K562 (cell line): ENCODE measurements around the gene ACSM5. TPM values are rescaled to one million over a fixed set of nuclear protein-coding genes. Genes with fewer than 3 reads are reported as not detected.

ENCODE experiments used
- ATAC-seq: fragments of 200-7000 bp; cut with Tn5 transposase; 3 replicates; pipeline ENCODE4 v1.9.1; 2020; ENCODE audit warnings: moderate library complexity
- BruUV-seq: library from RNA; stranded (reverse); fragments of 400-500 nt; replicated peaks from 2 replicates; lab custom pipeline; 2021; lab: Mats Ljungman, UMichigan
- CTCF ChIA-PET: fragments of 300-600 bp; formaldehyde crosslinking; extraction: SDS; loops from one replicate; lab custom pipeline; 2021; ENCODE audit warnings: low intra/inter-chr PET ratio; lab: Yijun Ruan, JAX
- POLR2A ChIA-PET: fragments of 300-600, 350-650 bp; sonication (Branson Sonifier 250); formaldehyde crosslinking; extraction: SDS; loops from one replicate; lab custom pipeline; 2021; ENCODE audit warnings: antibody characterized with exemption, inconsistent platforms; lab: Yijun Ruan, JAX
- DNase-seq, 4 experiments: peaks; one replicate each; pipeline versions ENCODE4 v3.0.0 to v3.0.0-alpha.2; 2011 to 2018; ENCODE audit warnings: low spot score in 3 of 4, mixed read lengths in 3 of 4; ENCODE audit errors: extremely low read depth in 1 of 4
- FAIRE-seq: peaks from 2 replicates; lab custom pipeline; 2011; peaks lifted over from hg19 to GRCh38; lab: Jason Lieb, UNC
- H2AFZ ChIP-seq: 2 replicates; pipeline ENCODE4 v1.6.0; 2011; ENCODE audit warnings: low read depth, low read length, control low read depth, inconsistent platforms
- H3K27ac ChIP-seq: fragments of 200-600 bp; 3 replicates; pipeline ENCODE4 v1.8.0; 2011; ENCODE audit warnings: low read depth, mild to moderate bottlenecking, control low read depth, inconsistent platforms, low read length, moderate library complexity, mixed read lengths; ENCODE audit errors: extremely low read depth
- H3K27me3 ChIP-seq, 2 experiments: fragments of 300-600 bp in 1 of 2; 2 replicates in 1 of 2; 3 replicates in 1 of 2; pipeline versions ENCODE4 v1.6.0 to v1.8.0; 2011; ENCODE audit warnings: inconsistent platforms in 2 of 2, low read length in 2 of 2, mild to moderate bottlenecking in 1 of 2, mixed read lengths in 1 of 2, moderate library complexity in 1 of 2; ENCODE audit not compliant: control insufficient read depth in 2 of 2, insufficient read depth in 2 of 2
- H3K36me3 ChIP-seq: fragments of 300-600 bp; 3 replicates; pipeline ENCODE4 v1.8.0; 2011; ENCODE audit warnings: mild to moderate bottlenecking, low read length, inconsistent platforms; ENCODE audit not compliant: control insufficient read depth, insufficient read depth
- H3K4me1 ChIP-seq, 2 experiments: fragments of 200-600 bp in 1 of 2; replicated peaks in 1 of 2; 2 replicates in 1 of 2; 3 replicates in 1 of 2; pipeline versions ENCODE4 v1.5.1 to v1.8.0; 2011; ENCODE audit warnings: inconsistent platforms in 2 of 2, low read length in 2 of 2, mild to moderate bottlenecking in 1 of 2, mixed read lengths in 1 of 2, moderate library complexity in 1 of 2; ENCODE audit not compliant: control insufficient read depth in 2 of 2, insufficient read depth in 2 of 2
- H3K4me2 ChIP-seq: 2 replicates; pipeline ENCODE4 v1.6.1; 2011; ENCODE audit warnings: low read length, control low read depth, inconsistent platforms, mixed read lengths; ENCODE audit not compliant: insufficient read depth
- H3K4me3 ChIP-seq: fragments of 200-600 bp; sonication (generic), shearing (Covaris generic); 2 replicates; pipeline ENCODE4 v1.5.1; 2016; ENCODE audit warnings: control low read depth, inconsistent platforms
- H3K79me2 ChIP-seq: fragments of 200-600 bp; 3 replicates; pipeline ENCODE4 v1.8.0; 2011; ENCODE audit warnings: low read length, inconsistent platforms; ENCODE audit not compliant: control insufficient read depth, insufficient read depth
- H3K9ac ChIP-seq, 2 experiments: 2 replicates each; pipeline versions ENCODE4 v1.6.0 to v1.6.1; 2011; ENCODE audit warnings: low read depth in 2 of 2, low read length in 2 of 2, control low read depth in 1 of 2, inconsistent platforms in 1 of 2, mild to moderate bottlenecking in 1 of 2, mixed read lengths in 1 of 2; ENCODE audit not compliant: insufficient read depth in 1 of 2
- H3K9me1 ChIP-seq: one replicate; pipeline ENCODE4 v1.6.0; 2011; ENCODE audit warnings: inconsistent platforms, mild to moderate bottlenecking, low read length, moderate library complexity; ENCODE audit not compliant: control insufficient read depth, insufficient read depth
- H3K9me3 ChIP-seq: replicated peaks from 2 replicates; pipeline ENCODE4 v1.5.1; 2011; ENCODE audit warnings: low read depth, low read length, inconsistent platforms; ENCODE audit not compliant: control insufficient read depth, insufficient read depth
- H4K20me1 ChIP-seq: replicated peaks from 2 replicates; pipeline ENCODE4 v1.6.1; 2011; ENCODE audit warnings: low read length, inconsistent platforms, mixed read lengths; ENCODE audit not compliant: control insufficient read depth, insufficient read depth
- KDM1A ChIP-seq, 2 experiments: fragments of 450-650 bp; IDR thresholded peaks; 2 replicates each; pipeline ENCODE4 v1.6.1; 2016; ENCODE audit warnings: mild to moderate bottlenecking in 2 of 2
- MTF1 ChIP-seq: fragments of 250-450 bp; sonication (Bioruptor Pico); IDR thresholded peaks from 2 replicates; pipeline ENCODE4 v1.9.0; 2021; ENCODE audit warnings: moderate library complexity, mild to moderate bottlenecking, inconsistent platforms, borderline replicate concordance
- RBM25 ChIP-seq: fragments of 200-400 bp; formaldehyde crosslinking; IDR thresholded peaks from 2 replicates; pipeline ENCODE4 v1.6.1; 2018; ENCODE audit warnings: low read length, low read depth, moderate library complexity; ENCODE audit not compliant: severe bottlenecking
- ZNF212 ChIP-seq: fragments of 450-650 bp; formaldehyde crosslinking; IDR thresholded peaks from 2 replicates; pipeline ENCODE4 v1.4.0; 2020; ENCODE audit warnings: mild to moderate bottlenecking
- WGBS: fragments of 100-300 bp; shearing (Covaris generic); methylation state at CpG from one replicate; pipeline ENCODE4 v1.1.6; 2016; ENCODE audit warnings: low coverage, mixed read lengths; ENCODE audit not compliant: insufficient coverage; ENCODE audit errors: missing lambda C conversion rate; 5-methylcytosine and 5-hydroxymethylcytosine counted together
- in situ Hi-C: fragments of 300-500 bp; cut with MboI; formaldehyde crosslinking; loops from 4 replicates; pipeline ENCODE4 v1.15.0; 2018; ENCODE audit warnings: inconsistent platforms, mixed read lengths
- intact Hi-C: fragments of 100-400 bp; cut with micrococcal nuclease; formaldehyde crosslinking; loops from 2 replicates; pipeline ENCODE4 v1.14.2; 2022
- polyA plus RNA-seq, 8 experiments: library from polyadenylated mRNA; depleted of rRNA in 4 of 8; stranded (reverse) in 5 of 8; unstranded in 3 of 8; fragments of >200 nt; fragmentation: Nextera tagmentation in 2 of 8; fragmentation: Illumina TruSeq in 1 of 8; extraction: Ambion mirVana in 2 of 8; extraction: Trizol in 1 of 8; gene quantifications; 2 replicates each; pipeline versions ENCODE4 v1.2.1 to v1.2.3, GENCODE V29; 2011 to 2014; ENCODE audit warnings: inconsistent platforms in 1 of 8, missing spikeins in 1 of 8
- total RNA-seq, 7 experiments: library from RNA; depleted of rRNA in 6 of 7; stranded (reverse); fragments of >200 nt in 6 of 7; fragmentation: Illumina TruSeq in 2 of 7; extraction: Trizol in 2 of 7; gene quantifications; 2 replicates each; pipeline versions ENCODE4 v1.2.1 to v1.2.3, GENCODE V29; 2011 to 2021; ENCODE audit warnings: low replicate concordance in 1 of 7

Gene ACSM5
- total and polyA plus RNA-seq, 9 of the 15 experiments (the other 6 are each of a cell fraction or from before 2014, with no cell fraction given) = not detected

DNA sequence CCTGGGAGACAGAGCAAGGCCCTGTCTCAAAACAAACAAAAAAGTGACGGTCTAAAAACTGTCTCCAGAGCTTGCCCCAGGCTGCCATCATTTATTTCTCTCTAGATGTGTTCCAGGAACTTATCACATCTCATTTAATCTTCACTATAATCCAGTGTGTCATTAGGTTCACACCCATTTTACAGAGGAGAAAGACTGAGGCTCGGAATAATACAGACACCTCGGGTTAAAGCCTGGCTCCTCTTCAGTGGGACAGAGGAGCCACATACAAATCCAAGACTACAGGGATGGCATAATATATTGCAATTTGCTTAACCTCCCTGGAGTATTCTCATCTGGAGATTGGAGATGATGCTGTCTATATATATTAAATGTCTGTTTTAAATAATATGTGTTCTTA, 10.7 kb upstream of the ACSM5 start:
- 0% methylated on average over 3 of the region's 3 CpGs for WGBS
- intact Hi-C loops (no loop called here), in situ Hi-C loops (no loop called here)
- DNase-seq = no peak
- ATAC-seq = no peak
- Histone ChIP-seq H3K36me3 (no peaks in the 10 kb centered on the region), H3K27ac (no peak overlapping the region), H3K9me1 (no peaks in the 10 kb centered on the region), H3K4me2 (no peak overlapping the region), H3K79me2 (no peaks in the 10 kb centered on the region), H3K4me3 (no peak overlapping the region), H3K9ac (no peak overlapping the region), H3K27me3 (peaks cover 0 to 27% of the 10 kb centered on the region in 2 experiments; a peak in 3 of 5 replicates), H3K4me1 (no peaks in the 10 kb centered on the region), H3K9me3 (no peaks in the 10 kb centered on the region), H2AFZ (no peak overlapping the region), H4K20me1 (peaks cover 4% of the 10 kb centered on the region; the same call in 1 of the 2 replicates)
- BruUV-seq = no TSS peak
- no peak for FAIRE-seq
- ChIA-PET CTCF (no interaction called here), POLR2A (interaction anchor here (0.8 kb wide), 1 partner anchor 67 kb away, joined by 3 read pairs; no protein-coding TSS in a partner anchor)
- TF ChIP-seq KDM1A (IDR thresholded peaks at IDR 0.05) (0 out of 4 replicates have a peak, but pooled peaks of 1 of the 2 experiments have one; percentile 8), RBM25 (peak; percentile 85), ZNF212 (CRISPR knock-in tag) (no peak)

DNA sequence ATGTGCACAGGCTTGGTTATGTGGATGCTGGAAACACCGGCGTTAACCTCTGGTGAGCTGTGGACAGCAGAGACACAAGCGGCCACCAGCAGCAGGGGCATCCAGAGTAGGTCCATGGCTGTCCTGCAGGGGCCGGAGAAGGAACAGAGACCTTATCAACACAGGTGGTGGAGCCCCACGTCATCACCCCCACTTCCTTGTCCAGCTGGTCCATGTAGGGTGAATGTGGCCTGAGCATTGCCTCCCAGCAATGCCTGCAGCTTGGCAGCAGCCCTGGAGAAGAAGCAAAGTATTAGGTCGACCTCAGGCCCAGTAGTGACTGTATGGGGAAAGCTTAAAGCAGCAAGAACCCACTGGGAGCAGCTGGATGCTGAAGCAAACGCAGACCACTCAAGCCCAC, 10.1 kb upstream of the ACSM5 start:
- H3K9me3 ChIP-seq = no peaks in the 10 kb centered on the region
- no peak for TF ChIP-seq MTF1 (CRISPR knock-in tag)
- DNase-seq (no peak), ATAC-seq (no peak), FAIRE-seq (no peak)
- H3K4me2 ChIP-seq = no peak overlapping the region
- in situ Hi-C loops (no loop called here), intact Hi-C loops (no loop called here)
- H3K36me3 ChIP-seq = no peaks in the 10 kb centered on the region
- 3% methylated on average over 7 of the region's 7 CpGs for WGBS
- H3K4me3 ChIP-seq = no peak overlapping the region
- H3K27ac ChIP-seq = no peak overlapping the region
- no peak overlapping the region for H2AFZ ChIP-seq
- peaks cover 4% of the 10 kb centered on the region; the same call in 1 of the 2 replicates for H4K20me1 ChIP-seq
- no peaks in the 10 kb centered on the region for H3K9me1 ChIP-seq
- no peaks in the 10 kb centered on the region for H3K4me1 ChIP-seq
- H3K9ac ChIP-seq = no peak overlapping the region; a peak in 1 of 4 replicates
- peaks cover 0 to 27% of the 10 kb centered on the region in 2 experiments; a peak in 3 of 5 replicates for H3K27me3 ChIP-seq
- POLR2A ChIA-PET = interaction anchor here (0.6 kb wide), 1 partner anchor 703 kb away, joined by 3 read pairs; no protein-coding TSS in a partner anchor
- no peaks in the 10 kb centered on the region for H3K79me2 ChIP-seq
- CTCF ChIA-PET = no interaction called here
- BruUV-seq = no TSS peak
